Right cardiac atrium (tissue), 5 donors: ENCODE results near the gene SP140. TPM values are rescaled to one million over a fixed set of nuclear protein-coding genes. Genes with fewer than 3 reads are reported as not detected.
"Not testable (repeated sequence)": the region's sequence is repeated elsewhere in the genome, so short reads cannot be mapped to it uniquely, and the experiment has no call there.

Source experiments
- ATAC-seq, 2 donors: fragments of 200-7000 bp; cut with Tn5 transposase; one replicate each; pipeline versions ENCODE4 v1.8.0 to v1.9.1; 2020; ENCODE audit warnings: moderate library complexity in 2 of 2, mild to moderate bottlenecking in 1 of 2
- DNase-seq, 3 donors: peaks; one replicate each; pipeline ENCODE4 v3.0.0-alpha.2; 2020
- H3K27ac ChIP-seq: one replicate; pipeline ENCODE4 v1.5.1; 2013; ENCODE audit warnings: mild to moderate bottlenecking, low read length, control low read depth, moderate library complexity
- H3K27me3 ChIP-seq: one replicate; pipeline ENCODE4 v1.6.1; 2013; ENCODE audit not compliant: control insufficient read depth, insufficient read depth
- H3K4me1 ChIP-seq: one replicate; pipeline ENCODE4 v1.6.1; 2013; ENCODE audit warnings: low read length; ENCODE audit not compliant: control insufficient read depth, insufficient read depth
- H3K4me3 ChIP-seq: one replicate; pipeline ENCODE4 v1.5.1; 2013; ENCODE audit warnings: low read length, control low read depth
- H3K9me3 ChIP-seq: one replicate; pipeline ENCODE4 v1.6.1; 2013; ENCODE audit warnings: low read length; ENCODE audit not compliant: control insufficient read depth
- WGBS: extraction: QIAGEN DNeasy Blood & Tissue Kit; methylation state at CpG from one replicate; pipeline ENCODE4 v1.1.7; 2013; 5-methylcytosine and 5-hydroxymethylcytosine counted together
- intact Hi-C, 4 donors: fragments of 100-400 bp; cut with DNase I; formaldehyde crosslinking; loops; one replicate each; pipeline versions ENCODE4 v1.11.0 to v1.14.0; 2022 to 2023
- polyA plus RNA-seq: library from polyadenylated mRNA; stranded (reverse); fragments of 200-250 nt; gene quantifications from one replicate; pipeline ENCODE4 v1.2.3, GENCODE V29; 2013
- total RNA-seq, 4 donors: library from RNA; stranded (reverse); fragmentation: NEBNext Ultra II Directional; extraction: Animal tissue kit (Norgen Biotek cat#: 25700); gene quantifications; one replicate each; pipeline ENCODE4 v1.2.1, GENCODE V29; 2021
- donor health status: healthy with polysubstance abuse.
- donor health status: DM: no; HTN: yes; CAD: no.
- donor health status: DM: no; HTN: no; CAD: no.
- donor health status: DM: no; HTN: yes; CAD: no; lungs with severe emphysema.
- donor health status: DM: yes; HTN: yes; CAD: no.

Gene SP140
- total and polyA plus RNA-seq, 5 donors = 0.36 to 1.4 (median 0.59) TPM

DNA sequence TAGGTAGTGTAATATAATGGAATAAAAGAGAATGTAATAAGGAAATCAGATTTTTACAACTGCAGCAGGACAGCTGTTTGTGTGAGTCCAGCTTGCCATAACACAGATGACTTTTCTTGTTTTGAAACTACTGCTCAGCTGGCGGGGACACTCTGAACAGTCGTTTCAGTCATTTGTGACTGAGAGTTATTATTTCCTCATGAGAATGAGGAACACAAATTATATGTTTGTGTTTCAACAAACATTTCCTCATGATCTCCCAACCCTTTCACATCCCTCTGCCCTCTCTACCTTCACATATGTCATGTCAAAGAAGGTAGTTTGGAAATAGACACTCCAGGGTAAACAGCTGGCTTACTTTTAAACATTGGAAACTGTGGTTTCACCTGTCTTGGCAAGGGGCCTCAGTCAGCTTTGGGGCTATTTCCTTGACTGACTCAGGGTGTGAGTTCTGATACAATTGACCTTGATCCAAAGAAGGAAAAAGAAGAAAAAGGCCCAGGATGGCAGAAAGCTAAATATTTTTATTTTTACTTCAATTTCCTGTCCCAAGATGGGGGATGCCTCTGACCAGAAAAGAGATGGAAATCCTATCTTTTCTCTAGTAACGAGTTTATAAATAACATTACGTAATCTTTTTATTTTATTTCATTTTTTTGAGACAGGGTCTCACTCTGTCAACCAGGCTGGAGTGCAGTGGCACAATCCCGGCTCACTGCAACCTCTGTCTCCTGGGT, 102.0 kb downstream of the SP140 start:
- WGBS = 70% methylated on average over 5 of the region's 5 CpGs
- ATAC-seq = peak in 1 of 2 donors; percentile 12

DNA sequence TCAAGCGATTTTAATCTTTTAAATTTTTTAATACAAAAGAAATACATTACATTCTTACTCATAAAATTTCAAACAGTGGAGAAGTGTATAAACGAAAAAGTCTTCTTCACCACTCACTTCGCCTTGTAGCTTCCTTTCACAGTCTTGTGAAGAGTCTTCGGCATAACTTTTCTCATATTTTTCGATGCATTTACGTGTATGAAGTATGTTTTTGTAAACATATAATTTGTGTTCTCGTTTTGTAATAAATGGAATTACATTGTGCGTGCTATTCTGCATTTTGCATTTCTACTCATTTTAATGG, 102.6 kb downstream of the SP140 start:
- DNase-seq (no peak), ATAC-seq (no peak)
- Histone ChIP-seq H3K4me1 (peaks cover 3% of the 10 kb centered on the region), H3K27ac (no peak overlapping the region), H3K4me3 (no peak overlapping the region), H3K27me3 (no peaks in the 10 kb centered on the region), H3K9me3 (no peaks in the 10 kb centered on the region)
- intact Hi-C loops = loop anchor here in 1 of 4 donors (10.0 kb wide), 1 partner anchor 103 kb away; the partner anchor contains the start of gene SP140
- WGBS = 94% methylated on average over 8 of the region's 8 CpGs

More for the DNA sequence above, 102.0 kb downstream of the SP140 start:
- DNase-seq = no peak
- peaks cover 3% of the 10 kb centered on the region for H3K4me1 ChIP-seq
- H3K27me3 ChIP-seq = no peaks in the 10 kb centered on the region
- intact Hi-C loops = loop anchor here in 1 of 4 donors (10.0 kb wide), 1 partner anchor 103 kb away; the partner anchor contains the start of gene SP140
- H3K4me3 ChIP-seq = peak overlapping the region; percentile 42
- peak overlapping the region; percentile 36 for H3K27ac ChIP-seq
- H3K9me3 ChIP-seq = no peaks in the 10 kb centered on the region

DNA sequence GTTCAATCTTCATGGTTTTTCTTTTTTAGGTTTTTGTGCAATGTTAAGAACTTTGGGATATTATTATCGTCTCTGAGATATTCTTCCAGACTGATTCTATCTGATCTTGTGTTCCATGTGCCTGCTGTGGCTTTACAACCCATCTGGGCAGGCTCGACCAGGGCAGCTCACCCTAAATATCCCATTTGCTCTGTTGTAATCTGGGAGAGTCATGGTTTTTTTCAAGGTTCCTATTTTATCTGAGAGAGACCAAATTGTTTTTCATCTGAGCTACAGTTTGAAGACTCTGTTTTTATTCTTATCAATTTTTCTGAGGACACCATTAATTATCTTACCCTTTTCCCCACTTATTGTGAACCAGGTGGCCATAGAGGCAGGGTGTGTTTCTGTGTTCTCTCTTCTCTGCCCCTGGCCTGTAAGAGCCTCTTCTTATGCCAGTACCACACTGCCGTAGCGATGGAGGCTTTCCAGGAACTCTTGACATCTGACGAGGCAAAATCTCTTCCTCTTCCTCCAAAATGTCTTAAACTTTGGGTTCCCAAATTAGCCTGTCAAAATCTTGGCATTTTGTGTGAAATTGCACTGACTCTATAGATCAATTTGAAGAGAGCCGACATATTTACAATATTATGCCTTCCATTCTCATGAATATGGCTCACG, 104.5 kb downstream of the SP140 start:
- intact Hi-C loops = loop anchor here in 1 of 4 donors (10.0 kb wide), 1 partner anchor 105 kb away; the partner anchor contains the start of gene SP140
- ATAC-seq = no peak
- Histone ChIP-seq H3K4me1 (peaks cover 3% of the 10 kb centered on the region), H3K27ac (no peak overlapping the region), H3K9me3 (no peaks in the 10 kb centered on the region), H3K27me3 (no peaks in the 10 kb centered on the region), H3K4me3 (no peak overlapping the region)
- no peak for DNase-seq
- WGBS = 83% methylated on average over 7 of the region's 7 CpGs

DNA sequence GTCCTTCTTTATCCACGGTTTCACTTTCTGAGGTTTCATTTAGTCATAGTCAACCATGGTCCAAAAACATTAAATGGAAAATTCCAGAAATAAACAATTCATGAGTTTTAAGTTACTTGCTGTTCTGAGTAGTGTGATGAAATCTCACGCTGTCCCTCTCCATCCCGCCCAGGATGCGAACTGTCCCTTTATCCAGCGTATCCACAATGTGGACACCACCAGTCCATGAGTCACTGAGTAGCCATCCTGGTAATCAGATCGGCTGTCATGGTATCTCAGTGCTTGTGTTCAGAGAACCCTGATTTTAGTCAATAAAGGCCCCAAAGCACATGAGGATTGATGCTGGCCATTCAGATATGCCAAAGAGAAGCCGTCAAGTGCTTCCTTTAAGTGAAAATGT, 105.2 kb downstream of the SP140 start:
- ATAC-seq (no peak), DNase-seq (peak in 1 of 3 donors; percentile 11)
- Histone ChIP-seq H3K27ac (no peak overlapping the region), H3K4me1 (no peaks in the 10 kb centered on the region), H3K4me3 (no peak overlapping the region), H3K27me3 (no peaks in the 10 kb centered on the region), H3K9me3 (no peaks in the 10 kb centered on the region)
- intact Hi-C loops = no loop called here
- 91% methylated on average over 7 of the region's 7 CpGs for WGBS

DNA sequence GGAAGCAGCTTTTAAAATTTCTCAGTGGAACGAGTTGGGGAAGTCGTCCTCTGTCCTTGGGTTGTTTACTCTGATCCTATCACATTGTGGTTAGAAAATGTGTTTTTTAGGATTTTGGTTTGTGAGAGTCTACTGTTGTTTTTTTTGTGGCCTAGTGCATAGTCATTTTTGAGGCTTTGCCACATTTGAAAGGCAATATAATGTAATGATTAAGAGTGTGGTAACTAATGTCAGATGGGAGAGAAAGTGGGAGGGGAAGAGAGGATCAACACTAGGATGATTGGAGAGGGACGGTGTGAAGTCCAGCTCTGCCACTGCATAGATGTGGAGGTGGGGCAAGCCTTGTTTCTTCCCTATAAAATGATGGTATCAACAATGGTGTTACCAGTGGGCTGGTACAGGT, 109.9 kb downstream of the SP140 start:
- ATAC-seq = no peak
- intact Hi-C loops = no loop called here
- no peaks in the 10 kb centered on the region for H3K27me3 ChIP-seq
- H3K9me3 ChIP-seq = no peaks in the 10 kb centered on the region
- no peak overlapping the region for H3K4me3 ChIP-seq
- no peak for DNase-seq
- H3K27ac ChIP-seq = no peak overlapping the region
- H3K4me1 ChIP-seq = no peaks in the 10 kb centered on the region
- WGBS = 57% methylated on average over 3 of the region's 3 CpGs

DNA sequence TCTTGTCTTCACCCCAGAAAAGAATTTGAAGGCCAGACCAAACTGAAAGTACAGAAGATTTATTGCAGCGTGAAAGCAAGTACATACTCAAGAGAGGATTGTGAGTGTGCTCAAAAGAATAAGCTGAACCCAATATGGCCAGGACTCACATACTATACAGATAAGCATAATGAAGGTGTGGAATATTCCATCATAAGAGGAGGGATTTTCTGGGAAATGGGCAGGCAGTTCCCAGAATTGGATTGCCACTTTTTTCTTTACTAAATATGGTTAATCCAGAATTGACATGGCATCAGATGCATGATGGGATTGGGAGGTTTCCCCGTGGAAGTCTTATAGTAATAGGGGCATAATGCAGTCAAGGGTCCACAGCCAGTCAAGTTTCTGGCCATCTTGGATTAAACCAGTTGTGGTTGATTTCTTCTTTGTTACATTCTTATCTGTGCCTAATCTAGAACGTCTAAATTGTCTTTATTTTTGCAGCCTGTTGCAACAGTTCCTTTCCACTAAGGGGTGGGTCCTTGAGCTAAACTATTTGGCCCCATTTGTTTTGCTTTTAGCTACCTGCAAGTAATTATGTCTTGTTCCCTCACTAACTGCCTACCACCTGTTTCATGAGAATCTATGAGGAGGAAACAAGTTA, 110.4 kb downstream of the SP140 start:
- Histone ChIP-seq H3K27me3 (no peaks in the 10 kb centered on the region), H3K27ac (no peak overlapping the region), H3K4me3 (no peak overlapping the region), H3K9me3 (no peaks in the 10 kb centered on the region), H3K4me1 (no peaks in the 10 kb centered on the region)
- ATAC-seq (no peak), DNase-seq (no peak)
- intact Hi-C loops = no loop called here
- 73% methylated on average over 3 of the region's 3 CpGs for WGBS

DNA sequence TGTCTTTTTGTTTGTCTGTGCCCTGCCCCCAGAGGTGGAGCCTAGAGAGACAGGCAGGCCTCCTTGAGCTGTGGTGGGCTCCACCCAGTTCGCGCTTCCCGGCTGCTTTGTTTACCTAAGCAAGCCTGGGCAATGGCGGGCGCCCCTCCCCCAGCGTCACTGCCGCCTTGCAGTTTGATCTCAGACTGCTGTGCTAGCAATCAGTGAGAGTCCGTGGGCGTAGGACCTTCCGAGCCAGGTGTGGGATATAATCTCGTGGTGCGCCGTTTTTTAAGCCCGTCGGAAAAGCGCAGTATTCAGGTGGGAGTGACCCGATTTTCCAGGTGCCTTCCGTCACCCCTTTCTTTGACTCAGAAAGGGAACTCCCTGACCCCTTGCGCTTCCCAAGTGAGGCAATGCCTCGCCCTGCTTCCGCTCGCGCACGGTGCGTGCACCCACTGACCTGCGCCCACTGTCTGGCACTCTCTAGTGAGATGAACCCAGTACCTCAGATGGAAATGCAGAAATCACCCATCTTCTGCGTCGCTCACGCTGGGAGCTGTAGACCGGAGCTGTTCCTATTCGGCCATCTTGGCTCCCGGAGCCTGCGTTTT, 116.5 kb downstream of the SP140 start:
- DNase-seq, intact Hi-C loops, ATAC-seq, H3K4me1 ChIP-seq, H3K9me3 ChIP-seq, H3K27ac ChIP-seq, H3K27me3 ChIP-seq, H3K4me3 ChIP-seq: not testable (repeated sequence)
- 94% methylated on average over 33 of the region's 33 CpGs for WGBS

DNA sequence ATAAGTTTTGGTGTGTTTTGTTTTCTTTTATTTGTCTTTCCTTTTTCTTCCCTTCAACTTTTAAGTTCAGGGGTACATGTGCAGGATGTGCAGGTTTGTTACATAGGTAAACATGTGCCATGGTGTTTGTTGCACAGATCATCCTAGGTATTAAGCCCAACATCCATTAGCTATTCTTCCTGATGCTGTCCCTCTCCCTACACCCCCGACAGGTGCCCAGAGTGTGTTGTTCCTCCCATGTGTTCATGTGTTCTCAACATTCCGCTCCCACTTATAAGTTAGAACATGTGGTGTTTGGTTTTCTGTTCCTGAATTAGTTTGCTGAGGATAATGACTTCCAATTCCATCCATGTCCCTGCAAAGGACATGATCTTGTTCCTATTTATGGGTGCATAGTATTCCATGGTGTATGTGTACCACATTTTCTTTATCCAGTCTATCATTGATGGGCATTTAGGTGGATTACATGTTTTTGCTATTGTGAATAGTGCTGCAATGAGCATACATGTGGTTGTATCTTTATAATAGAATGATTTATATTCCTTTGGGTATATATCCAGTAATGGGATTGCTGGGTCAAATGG, 117.6 kb downstream of the SP140 start:
- ATAC-seq, H3K27me3 ChIP-seq, H3K27ac ChIP-seq, H3K9me3 ChIP-seq, intact Hi-C loops, H3K4me3 ChIP-seq, DNase-seq, H3K4me1 ChIP-seq: not testable (repeated sequence)
- WGBS = 89% methylated on average over 2 of the region's 2 CpGs

DNA sequence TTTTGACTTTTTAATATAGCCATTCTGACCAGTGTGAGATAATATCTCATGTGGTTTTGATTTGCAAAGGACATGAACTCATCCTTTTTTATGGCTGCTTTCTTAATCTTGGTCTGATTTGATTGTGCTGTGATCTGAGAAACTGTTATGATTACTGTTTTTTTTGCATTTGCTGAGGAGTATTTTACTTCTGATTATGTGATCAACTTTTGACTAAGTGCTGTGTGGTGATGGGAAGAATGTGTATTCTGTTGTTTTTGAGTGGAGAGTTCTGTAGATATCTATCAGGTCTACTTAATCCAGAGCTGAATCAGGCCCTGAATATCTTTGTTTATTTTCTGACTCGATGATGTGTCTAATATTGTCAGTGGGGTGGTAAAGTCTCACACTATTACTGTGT, 118.2 kb downstream of the SP140 start:
- whole genome bisulfite sequencing = 81% methylated on average over 1 of the region's 1 CpG
- no peak for ATAC-seq
- no peak for DNase-seq
- Histone ChIP-seq H3K27ac (no peak overlapping the region), H3K27me3 (no peaks in the 10 kb centered on the region), H3K9me3 (no peaks in the 10 kb centered on the region), H3K4me1 (peaks cover 5% of the 10 kb centered on the region), H3K4me3 (no peak overlapping the region)
- intact Hi-C loops = no loop called here

DNA sequence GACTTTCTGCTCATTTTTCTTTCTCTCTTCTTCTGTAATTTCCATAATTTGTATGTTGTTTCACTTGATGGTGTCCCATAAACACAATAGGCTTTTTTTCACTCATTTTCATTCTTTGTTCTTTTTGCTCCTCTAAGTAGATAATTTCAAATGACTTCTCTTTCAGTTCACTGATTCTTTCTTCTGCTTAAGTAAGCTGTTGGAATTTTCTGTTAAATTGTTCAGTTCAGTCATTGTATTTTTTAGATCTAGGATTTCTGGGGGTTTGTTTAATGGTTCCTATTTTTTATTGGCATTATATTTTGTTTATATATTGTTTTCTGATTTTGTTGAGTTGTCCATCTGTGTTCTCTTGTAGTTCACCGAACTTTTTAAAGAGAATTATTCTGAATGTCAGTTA, 120.9 kb downstream of the SP140 start:
- H3K4me3 ChIP-seq = no peak overlapping the region
- ATAC-seq (no peak), DNase-seq (no peak)
- intact Hi-C loops = no loop called here
- WGBS = 94% methylated on average over 1 of the region's 1 CpG
- peaks cover 5% of the 10 kb centered on the region for H3K4me1 ChIP-seq
- no peaks in the 10 kb centered on the region for H3K9me3 ChIP-seq
- no peaks in the 10 kb centered on the region for H3K27me3 ChIP-seq
- no peak overlapping the region for H3K27ac ChIP-seq
